Stimulated activated CD4-positive, alpha-beta T cell treated with anti-CD3 and anti-CD28 coated beads, Interleukin-4, amount 100 ng/mL, for 48 hours (primary cell): ENCODE data around the gene SYT1.

Source experiments
- DNase-seq, 2 donors: peaks; one replicate each; pipeline ENCODE4 v3.0.0-alpha.2; 2020; ENCODE audit warnings: low read depth in 2 of 2

The SYT1 gene

DNA sequence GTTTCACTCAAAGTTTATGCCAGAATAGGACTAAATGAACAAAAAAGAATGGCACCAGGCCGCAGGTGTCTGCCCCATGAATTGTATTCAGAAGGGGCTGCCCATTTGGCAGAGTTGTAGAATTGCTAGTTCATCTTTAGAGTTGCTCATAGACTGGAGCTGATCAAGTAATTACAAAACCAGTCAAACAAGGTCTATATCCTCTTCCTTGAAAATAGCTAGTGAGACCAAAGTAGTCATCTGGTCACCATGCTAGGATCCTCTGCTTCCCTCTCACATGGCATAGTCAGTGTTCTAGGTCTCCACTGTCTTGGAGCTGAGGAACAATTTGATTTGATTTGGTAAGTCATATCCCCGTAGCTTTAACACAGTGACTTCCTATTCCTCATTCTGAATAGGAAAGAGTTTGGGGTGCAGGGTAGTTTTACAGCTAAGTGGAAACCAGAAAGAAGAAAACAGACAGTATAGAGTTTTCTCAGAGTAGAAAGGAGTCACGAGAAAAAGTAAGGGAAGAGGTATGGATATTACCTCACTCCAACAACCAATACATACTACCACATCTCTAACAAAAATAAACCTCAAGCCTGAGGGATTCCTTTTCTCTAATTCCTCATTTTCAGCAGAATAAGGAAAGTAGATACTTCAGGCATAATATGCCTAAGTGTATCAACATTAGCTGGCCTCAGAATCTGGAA is 574.1 kb downstream of the SYT1 start:
- no peak for DNase-seq

- DNase-seq = no peak
These were observed 574.7 kb downstream of the SYT1 start for GRCh38 chr12:79439175-79439825.

- DNase-seq = no peak
These were observed 577.0 kb downstream of the SYT1 start for GRCh38 chr12:79441534-79441933.

GRCh38 chr12:79442396-79442795 is 577.8 kb downstream of the SYT1 start:
- DNase-seq = no peak

DNA sequence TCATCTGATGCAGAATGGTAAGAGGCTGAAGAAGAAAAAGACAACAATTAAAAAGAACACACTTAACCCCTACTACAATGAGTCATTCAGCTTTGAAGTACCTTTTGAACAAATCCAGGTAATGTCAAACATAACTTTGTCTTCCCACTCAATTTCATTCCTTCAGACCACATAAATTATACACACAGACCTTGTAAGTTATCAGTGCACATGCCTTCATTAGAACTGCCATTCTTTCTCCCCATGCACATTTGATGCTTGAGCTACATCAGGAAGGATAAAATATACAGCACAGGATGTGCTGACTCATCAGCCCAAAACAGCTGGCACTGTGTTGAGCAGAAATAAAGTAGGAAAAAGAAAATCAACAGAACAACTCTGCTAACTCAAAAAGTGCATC is 579.5 kb downstream of the SYT1 start:
- DNase-seq = no peak

DNA sequence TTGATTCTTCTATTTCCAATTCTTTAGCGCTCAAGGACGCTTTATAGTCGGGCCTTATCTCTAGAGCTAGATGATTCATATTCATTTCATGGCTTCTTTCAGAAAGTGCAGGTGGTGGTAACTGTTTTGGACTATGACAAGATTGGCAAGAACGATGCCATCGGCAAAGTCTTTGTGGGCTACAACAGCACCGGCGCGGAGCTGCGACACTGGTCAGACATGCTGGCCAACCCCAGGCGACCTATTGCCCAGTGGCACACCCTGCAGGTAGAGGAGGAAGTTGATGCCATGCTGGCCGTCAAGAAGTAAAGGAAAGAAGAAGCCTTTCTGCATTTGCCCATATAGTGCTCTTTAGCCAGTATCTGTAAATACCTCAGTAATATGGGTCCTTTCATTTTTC is 584.2 kb downstream of the SYT1 start:
- no peak for DNase-seq

- DNase-seq = no peak
These were observed 586.8 kb downstream of the SYT1 start for GRCh38 chr12:79451365-79451764.

DNA sequence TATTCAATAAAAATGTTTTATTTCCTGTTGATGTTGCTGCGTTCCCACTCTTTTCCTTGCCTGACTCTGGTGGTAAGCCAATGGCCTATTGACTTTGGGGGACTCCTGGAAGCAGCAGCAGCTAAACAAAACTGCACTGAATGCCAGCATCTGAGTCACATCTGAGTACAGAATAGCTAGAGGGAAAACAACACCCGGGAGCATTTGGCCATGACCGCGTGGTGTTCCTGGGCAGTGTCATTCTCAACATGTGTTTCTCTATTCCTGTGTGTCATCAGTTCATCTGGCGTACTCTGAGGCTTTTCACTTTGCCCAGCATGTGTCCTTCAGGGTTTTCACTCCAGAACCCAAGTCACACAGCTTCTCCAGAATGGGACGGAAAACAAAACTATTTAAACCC is 587.4 kb downstream of the SYT1 start:
- DNase-seq = no peak

DNA sequence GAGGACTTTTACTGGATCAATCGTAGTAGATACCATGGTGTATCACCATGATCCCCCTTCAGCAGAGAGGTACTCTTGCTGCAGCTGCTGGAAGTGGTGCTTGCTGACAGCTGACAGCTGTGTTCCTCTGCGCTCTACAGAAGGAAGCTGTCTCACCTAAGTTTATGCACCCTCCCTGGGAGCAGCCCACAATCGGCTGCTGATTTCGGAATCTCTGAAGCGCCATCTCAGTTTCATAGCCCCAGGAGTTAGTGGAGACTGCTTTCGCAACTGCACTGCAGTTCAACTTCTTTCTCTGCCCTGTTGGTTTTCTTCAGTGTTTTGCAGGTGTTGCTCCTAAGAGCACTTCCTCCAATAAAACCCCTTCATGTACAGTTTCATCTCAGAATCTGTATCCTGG is 588.3 kb downstream of the SYT1 start:
- no peak for DNase-seq

GRCh38 chr12:79453820-79454219 is 589.2 kb downstream of the SYT1 start:
- DNase-seq = no peak

- no peak for DNase-seq
These were observed 589.8 kb downstream of the SYT1 start for GRCh38 chr12:79454338-79454843.

DNA sequence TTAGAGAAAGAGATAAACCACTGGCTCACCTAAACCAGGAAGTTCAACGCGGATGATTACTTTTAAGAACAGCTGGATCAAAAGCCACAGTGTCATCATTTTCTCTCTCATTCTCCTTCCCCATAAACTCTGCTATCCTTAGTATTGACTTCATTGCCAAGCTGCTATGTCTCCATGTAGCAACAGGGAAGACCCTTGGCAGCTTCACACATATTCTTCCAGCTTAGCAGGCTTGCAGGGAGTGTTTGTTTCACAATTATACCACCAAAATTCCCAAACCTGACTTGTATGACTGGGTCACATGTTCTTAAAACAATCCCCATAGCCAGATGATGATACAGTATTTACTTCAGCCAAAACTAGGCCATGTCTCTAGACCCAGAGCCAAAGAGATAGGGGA is 590.7 kb downstream of the SYT1 start:
- no peak for DNase-seq

DNA sequence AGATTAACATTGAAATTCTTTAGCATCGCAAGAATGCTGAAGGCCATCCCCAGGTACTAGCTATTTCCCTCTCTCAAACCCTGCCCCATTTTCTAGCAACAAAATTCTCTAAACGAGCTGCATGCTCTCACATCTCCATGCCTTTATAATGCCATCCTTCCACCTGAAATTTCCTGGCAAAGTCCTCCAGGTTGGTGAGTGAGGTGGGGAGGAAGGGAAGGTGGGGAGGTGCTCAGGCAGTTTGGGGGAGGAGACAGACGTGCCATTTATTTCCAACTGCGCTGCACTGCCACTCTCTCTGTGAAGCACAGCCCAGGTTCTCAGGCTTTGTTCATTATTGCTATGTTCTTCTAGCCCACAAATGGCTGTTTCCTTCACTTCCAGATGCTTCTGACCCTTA is 617.7 kb downstream of the SYT1 start:
- no peak for DNase-seq

GRCh38 chr12:79482921-79483320 is 618.3 kb downstream of the SYT1 start:
- no peak for DNase-seq

DNA sequence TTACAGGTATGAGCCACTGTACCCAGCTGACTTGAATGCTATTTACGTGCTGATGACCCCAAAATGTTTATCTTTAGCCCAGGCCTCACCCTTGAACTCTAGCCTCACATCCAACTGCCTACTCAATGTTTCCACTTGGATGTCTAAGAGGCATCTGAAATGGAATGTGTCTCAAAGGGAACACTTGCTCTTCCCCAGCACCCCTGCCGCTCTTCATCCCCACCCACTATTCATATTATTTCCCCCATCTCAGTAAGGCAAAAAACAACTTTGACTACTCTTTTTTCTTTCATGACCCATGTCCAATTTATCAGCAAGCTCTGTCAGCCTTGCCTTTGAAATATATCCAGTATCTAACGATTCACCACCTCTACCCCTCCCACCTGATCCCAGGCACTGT is 621.6 kb downstream of the SYT1 start:
- no peak for DNase-seq

- no peak for DNase-seq
These were observed 623.0 kb downstream of the SYT1 start for GRCh38 chr12:79487386-79488110.
